Motor neuron (in vitro differentiated cells): ENCODE results near the gene ARHGAP45. TPM values are rescaled to one million over a fixed set of nuclear protein-coding genes. Genes with fewer than 3 reads are reported as not detected.
"Not testable (repeated sequence)": the region's sequence is repeated elsewhere in the genome, so short reads cannot be mapped to it uniquely, and the experiment has no call there.

Experiments
- ATAC-seq, 8 experiments: fragments of 200-7000 bp; cut with Tn5 transposase; replicated peaks in 6 of 8; 2 replicates each; pipeline ENCODE4 v1.8.0; 2021; ENCODE audit warnings: mild to moderate bottlenecking in 8 of 8, moderate library complexity in 8 of 8
- H3K27ac ChIP-seq, 2 donors: fragments of 250-450 bp; sonication (Bioruptor Pico); 2 replicates each; pipeline ENCODE4 v1.9.0; 2021; ENCODE audit warnings: antibody characterized with exemption in 2 of 2, mild to moderate bottlenecking in 2 of 2, moderate library complexity in 1 of 2
- H3K4me1 ChIP-seq, 2 donors: fragments of 250-450 bp; sonication (Bioruptor Pico); replicated peaks in 1 of 2; 2 replicates each; pipeline ENCODE4 v1.6.1; 2021; ENCODE audit warnings: antibody characterized with exemption in 2 of 2, mild to moderate bottlenecking in 2 of 2, moderate library complexity in 1 of 2
- H3K4me3 ChIP-seq, 5 donors: fragments of 250-450 bp; sonication (Bioruptor Pico); 2 replicates each; pipeline ENCODE4 v1.9.0; 2021; ENCODE audit warnings: antibody characterized with exemption in 5 of 5, mild to moderate bottlenecking in 5 of 5, moderate library complexity in 4 of 5
- WGBS, 10 experiments: fragments of 450-650 bp; shearing (Covaris generic); methylation state at CpG; one replicate each; pipeline ENCODE4 v1.0.0; 2022; 5-methylcytosine and 5-hydroxymethylcytosine counted together
- in situ Hi-C, 9 experiments: fragments of 400-800 bp; cut with MboI; loops; one replicate each; pipeline ENCODE4 v1.15.0; 2021; ENCODE audit warnings: low sequenced_read_pairs in 9 of 9, low pct_unique_long_range_greater_than_20kb in 2 of 9; ENCODE audit not compliant: unreplicated experiment in 9 of 9
- total RNA-seq, 8 experiments: library from RNA; unstranded; fragments of 300-600 nt; gene quantifications; 2 replicates each; pipeline versions ENCODE4 v1.2.3 to v1.2.4, GENCODE V29; 2022

ARHGAP45 gene
- total RNA-seq, 8 experiments from 2014 or later: 2.8 to 13.1 (median 5.7) TPM

GRCh38 chr19:1122972-1123363 lies 56.0 kb downstream of the ARHGAP45 start:
- 61% methylated on average over 5 of the region's 21 CpGs; no CpG with 5 or more reads in 9 of the 10 experiments for WGBS, 10 experiments
- in situ Hi-C loops: no loop called here
- Histone ChIP-seq H3K27ac (no peak overlapping the region), H3K4me1 (peaks cover 2 to 10% of the 10 kb centered on the region in 2 donors), H3K4me3 (no peak overlapping the region)
- ATAC-seq: peak; percentile 8 to 83 (median 68)

GRCh38 chr19:1123381-1123780 lies 56.4 kb downstream of the ARHGAP45 start:
- Histone ChIP-seq H3K4me1 (peaks cover 2 to 10% of the 10 kb centered on the region in 2 donors), H3K4me3 (no peak overlapping the region), H3K27ac (no peak overlapping the region)
- ATAC-seq: peak; percentile 0 to 36 (median 8)
- WGBS, 10 experiments: 60 to 100% (median 82%) methylated on average over 1 to 7 of the region's 20 CpGs; no CpG with 5 or more reads in 6 of the 10 experiments
- in situ Hi-C loops: no loop called here

- no peak overlapping the region for H3K27ac ChIP-seq
- in situ Hi-C loops: no loop called here
- no peak overlapping the region for H3K4me3 ChIP-seq
- peak in 2 of 8 experiments; percentile 11 to 16 for ATAC-seq
- H3K4me1 ChIP-seq: peaks cover 2 to 10% of the 10 kb centered on the region in 2 donors
- 63 to 100% methylated on average over 1 to 4 of the region's 23 CpGs; no CpG with 5 or more reads in 8 of the 10 experiments for WGBS, 10 experiments
Observed at GRCh38 chr19:1123885-1124677, 57.1 kb downstream of the ARHGAP45 start.

- H3K27ac ChIP-seq: no peak overlapping the region
- no peak for ATAC-seq
- WGBS, 10 experiments: 62 to 100% (median 88%) methylated on average over 1 to 16 of the region's 33 CpGs; no CpG with 5 or more reads in 2 of the 10 experiments
- in situ Hi-C loops: no loop called here
- peaks cover 3 to 10% of the 10 kb centered on the region in 2 donors for H3K4me1 ChIP-seq
- no peak overlapping the region for H3K4me3 ChIP-seq
Observed at GRCh38 chr19:1125601-1126467, 58.9 kb downstream of the ARHGAP45 start.

- Histone ChIP-seq H3K27ac (no peak overlapping the region), H3K4me1 (peaks cover 15 to 21% of the 10 kb centered on the region in 2 donors), H3K4me3 (no peak overlapping the region)
- in situ Hi-C loops: no loop called here
- WGBS, 10 experiments: 80 to 95% methylated on average over 1 to 4 of the region's 33 CpGs; no CpG with 5 or more reads in 8 of the 10 experiments
- no peak for ATAC-seq
Observed at GRCh38 chr19:1126984-1127760, 60.2 kb downstream of the ARHGAP45 start.

GRCh38 chr19:1128106-1128505 lies 61.1 kb downstream of the ARHGAP45 start:
- Histone ChIP-seq H3K4me1 (peaks cover 24 to 27% of the 10 kb centered on the region in 2 donors), H3K27ac (no peak overlapping the region), H3K4me3 (no peak overlapping the region)
- 80 to 100% (median 100%) methylated on average over 3 to 9 of the region's 17 CpGs; no CpG with 5 or more reads in 7 of the 10 experiments for WGBS, 10 experiments
- ATAC-seq: peak in 2 of 8 experiments; percentile 2 to 12
- in situ Hi-C loops: no loop called here

- peaks cover 21 to 23% of the 10 kb centered on the region in 2 donors for H3K4me1 ChIP-seq
- ATAC-seq, in situ Hi-C loops, H3K4me3 ChIP-seq, H3K27ac ChIP-seq: not testable (repeated sequence)
- 63 to 100% (median 90%) methylated on average over 1 to 5 of the region's 7 CpGs; no CpG with 5 or more reads in 4 of the 10 experiments for WGBS, 10 experiments
Observed at GRCh38 chr19:1129084-1129483, 62.1 kb downstream of the ARHGAP45 start.

- Histone ChIP-seq H3K4me3 (no peak overlapping the region), H3K27ac (no peak overlapping the region), H3K4me1 (peaks cover 21 to 23% of the 10 kb centered on the region in 2 donors)
- 78 to 80% methylated on average over 1 to 3 of the region's 18 CpGs; no CpG with 5 or more reads in 8 of the 10 experiments for WGBS, 10 experiments
- ATAC-seq: no peak
- in situ Hi-C loops: no loop called here
Observed at GRCh38 chr19:1129535-1129934, 62.6 kb downstream of the ARHGAP45 start.

- peak; percentile 1 to 42 (median 18) for ATAC-seq
Observed at GRCh38 chr19:1130771-1131717, 64.1 kb downstream of the ARHGAP45 start.

GRCh38 chr19:1131718-1132551 lies 65.0 kb downstream of the ARHGAP45 start:
- in situ Hi-C loops: no loop called here
- Histone ChIP-seq H3K27ac (peak overlapping the region in 1 of 2 donors; percentile 69), H3K4me1 (peaks cover 21 to 23% of the 10 kb centered on the region in 2 donors), H3K4me3 (peak overlapping the region; percentile 12 to 46 (median 29))
- ATAC-seq: peak; percentile 53 to 83 (median 72)
- WGBS, 10 experiments: 0% methylated on average over 5 of the region's 64 CpGs; no CpG with 5 or more reads in 9 of the 10 experiments

More at GRCh38 chr19:1130771-1131717, 64.1 kb downstream of the ARHGAP45 start:
- peak overlapping the region in 1 of 2 donors; percentile 69 for H3K27ac ChIP-seq
- H3K4me3 ChIP-seq: peak overlapping the region; percentile 12 to 46 (median 29)
- in situ Hi-C loops: no loop called here
- H3K4me1 ChIP-seq: peaks cover 21 to 23% of the 10 kb centered on the region in 2 donors
- WGBS, 10 experiments: 20 to 88% (median 85%) methylated on average over 1 to 5 of the region's 22 CpGs; no CpG with 5 or more reads in 7 of the 10 experiments
